Progenitor cell of endocrine pancreas (in vitro differentiated cells): ENCODE data around the gene PARN. TPM values are rescaled to one million over a fixed set of nuclear protein-coding genes. Genes with fewer than 3 reads are reported as not detected.

Source experiments
- DNase-seq: peaks from one replicate; pipeline ENCODE4 v3.0.0; 2021; ENCODE audit warnings: low spot score; ENCODE audit not compliant: unreplicated experiment
- H3K27ac Mint-ChIP-seq: 2 replicates; pipeline ENCODE4 v1.8.0; 2021; ENCODE audit warnings: mild to moderate bottlenecking, moderate library complexity, mixed read lengths
- H3K27me3 Mint-ChIP-seq: 2 replicates; pipeline ENCODE4 v1.8.0; 2021; ENCODE audit warnings: mixed read lengths
- H3K36me3 Mint-ChIP-seq: 2 replicates; pipeline ENCODE4 v1.8.0; 2022; ENCODE audit warnings: mixed read lengths; ENCODE audit not compliant: insufficient read depth
- H3K4me1 Mint-ChIP-seq: 2 replicates; pipeline ENCODE4 v1.8.0; 2021; ENCODE audit warnings: low read depth, mixed read lengths
- H3K4me3 Mint-ChIP-seq: 2 replicates; pipeline ENCODE4 v1.8.0; 2021; ENCODE audit warnings: low read depth, mild to moderate bottlenecking, moderate library complexity, mixed read lengths
- H3K9me3 Mint-ChIP-seq: 2 replicates; pipeline ENCODE4 v1.8.0; 2021; ENCODE audit warnings: low read depth, mixed read lengths
- CTCF ChIP-seq: fragments of 200-600 bp; sonication (generic); IDR thresholded peaks from one replicate; pipeline ENCODE4 v1.5.0; 2021; ENCODE audit warnings: antibody characterized with exemption, mild to moderate bottlenecking; ENCODE audit not compliant: unreplicated experiment
- total RNA-seq: library from RNA; stranded (reverse); gene quantifications from 2 replicates; pipeline ENCODE4 v1.2.1, GENCODE V29; 2021

PARN gene
- total RNA-seq, 1 donor from 2014 or later = 31.4 TPM

- no peak for TF ChIP-seq CTCF
Measured at GRCh38 chr16:14566599-14566998, 63.5 kb downstream of the PARN start.

GRCh38 chr16:14565688-14566025, 64.4 kb downstream of the PARN start:
- Mint-ChIP-seq H3K9me3 (no peaks in the 10 kb centered on the region), H3K36me3 (peaks cover 4% of the 10 kb centered on the region), H3K4me1 (peaks cover 9% of the 10 kb centered on the region), H3K27ac (no peak overlapping the region), H3K4me3 (no peak overlapping the region), H3K27me3 (no peaks in the 10 kb centered on the region)
- TF ChIP-seq CTCF = no peak
- DNase-seq = no peak

More at GRCh38 chr16:14566599-14566998, 63.5 kb downstream of the PARN start:
- no peaks in the 10 kb centered on the region for H3K27me3 Mint-ChIP-seq
- DNase-seq = no peak
- no peak overlapping the region for H3K4me3 Mint-ChIP-seq
- peaks cover 5% of the 10 kb centered on the region for H3K36me3 Mint-ChIP-seq
- peaks cover 9% of the 10 kb centered on the region for H3K4me1 Mint-ChIP-seq
- H3K27ac Mint-ChIP-seq = no peak overlapping the region
- H3K9me3 Mint-ChIP-seq = no peaks in the 10 kb centered on the region

- no peak for TF ChIP-seq CTCF
- no peaks in the 10 kb centered on the region for H3K9me3 Mint-ChIP-seq
- H3K27me3 Mint-ChIP-seq = no peaks in the 10 kb centered on the region
- H3K4me3 Mint-ChIP-seq = no peak overlapping the region
- no peak for DNase-seq
- peaks cover 4% of the 10 kb centered on the region for H3K36me3 Mint-ChIP-seq
- H3K27ac Mint-ChIP-seq = no peak overlapping the region
- peaks cover 9% of the 10 kb centered on the region for H3K4me1 Mint-ChIP-seq
Measured at GRCh38 chr16:14564861-14565687, 65.0 kb downstream of the PARN start.

GRCh38 chr16:14564323-14564722, 65.7 kb downstream of the PARN start:
- H3K9me3 Mint-ChIP-seq = no peaks in the 10 kb centered on the region
- H3K4me3 Mint-ChIP-seq = no peak overlapping the region
- TF ChIP-seq CTCF = no peak
- H3K36me3 Mint-ChIP-seq = peaks cover 2% of the 10 kb centered on the region
- H3K27me3 Mint-ChIP-seq = no peaks in the 10 kb centered on the region
- no peak for DNase-seq
- peaks cover 9% of the 10 kb centered on the region for H3K4me1 Mint-ChIP-seq
- peak overlapping the region; percentile 21 for H3K27ac Mint-ChIP-seq

- DNase-seq = no peak
- Mint-ChIP-seq H3K4me1 (peaks cover 7% of the 10 kb centered on the region), H3K36me3 (no peaks in the 10 kb centered on the region), H3K27ac (no peak overlapping the region), H3K27me3 (no peaks in the 10 kb centered on the region), H3K9me3 (no peaks in the 10 kb centered on the region), H3K4me3 (no peak overlapping the region)
- peak; percentile 24 for TF ChIP-seq CTCF
Measured at GRCh38 chr16:14562691-14563491, 67.2 kb downstream of the PARN start.
